Thoracic aorta (tissue), 2 donors: Measurements from ENCODE around the gene FGF10. TPM values are rescaled to one million over a fixed set of nuclear protein-coding genes. Genes with fewer than 3 reads are reported as not detected.

ENCODE experiments used
- ATAC-seq: fragments of 150-250 bp; one replicate; pipeline ENCODE4 v1.8.0; 2017; ENCODE audit warnings: low read depth; ENCODE audit not compliant: insufficient number of reproducible peaks, low FRiP score
- DNase-seq: peaks from one replicate; pipeline ENCODE4 v3.0.0-alpha.2; 2020; ENCODE audit warnings: low spot score
- H3K27ac ChIP-seq, 2 donors: fragments of 200-600 bp; sonication (generic); 1 replicate in 1 of 2; 2 replicates in 1 of 2; pipeline ENCODE4 v1.5.1; 2016; ENCODE audit warnings: mild to moderate bottlenecking in 2 of 2, moderate library complexity in 2 of 2
- H3K27me3 ChIP-seq: fragments of 200-600 bp; sonication (generic); replicated peaks from 2 replicates; pipeline ENCODE4 v1.6.0; 2016; ENCODE audit warnings: mild to moderate bottlenecking; ENCODE audit not compliant: insufficient read depth
- H3K36me3 ChIP-seq: fragments of 200-600 bp; sonication (generic); one replicate; pipeline ENCODE4 v1.5.1; 2016
- H3K4me1 ChIP-seq, 2 donors: fragments of 200-600 bp; sonication (generic); 1 replicate in 1 of 2; 2 replicates in 1 of 2; pipeline versions ENCODE4 v1.5.1 to v1.6.0; 2016; ENCODE audit warnings: low read depth in 2 of 2, mild to moderate bottlenecking in 1 of 2; ENCODE audit not compliant: control insufficient read depth in 1 of 2
- H3K4me3 ChIP-seq: fragments of 200-600 bp; sonication (generic); 2 replicates; pipeline ENCODE4 v1.5.1; 2016; ENCODE audit warnings: mild to moderate bottlenecking
- H3K9me3 ChIP-seq: fragments of 200-600 bp; sonication (generic); 2 replicates; pipeline ENCODE4 v1.5.1; 2016
- CTCF ChIP-seq: fragments of 200-600 bp; sonication (generic); IDR thresholded peaks from one replicate; pipeline ENCODE4 v1.5.1; 2019; ENCODE audit warnings: antibody characterized with exemption
- total RNA-seq, 2 donors: library from RNA; depleted of rRNA; stranded (reverse); fragments of >200 nt; gene quantifications; one replicate each; pipeline versions ENCODE4 v1.1.0 to v1.2.3, GENCODE V29; 2016

Gene FGF10
- total RNA-seq, 2 donors from 2014 or later: 6.0 to 8.8 TPM

- Histone ChIP-seq H3K9me3 (no peaks in the 10 kb centered on the region), H3K27me3 (no peaks in the 10 kb centered on the region), H3K4me1 (no peaks in the 10 kb centered on the region), H3K27ac (no peak overlapping the region), H3K4me3 (no peak overlapping the region), H3K36me3 (no peaks in the 10 kb centered on the region)
- TF ChIP-seq CTCF: no peak
- DNase-seq (no peak), ATAC-seq (no peak)
Measured at GRCh38 chr5:44377057-44377456, 12.2 kb downstream of the FGF10 start.

- H3K4me1 ChIP-seq: no peaks in the 10 kb centered on the region
- no peaks in the 10 kb centered on the region for H3K27me3 ChIP-seq
- ATAC-seq: no peak
- H3K36me3 ChIP-seq: no peaks in the 10 kb centered on the region
- DNase-seq: no peak
- no peaks in the 10 kb centered on the region for H3K9me3 ChIP-seq
- no peak overlapping the region for H3K27ac ChIP-seq
- no peak overlapping the region for H3K4me3 ChIP-seq
- TF ChIP-seq CTCF: no peak
Measured at GRCh38 chr5:44372028-44372427, 17.2 kb downstream of the FGF10 start.

DNA sequence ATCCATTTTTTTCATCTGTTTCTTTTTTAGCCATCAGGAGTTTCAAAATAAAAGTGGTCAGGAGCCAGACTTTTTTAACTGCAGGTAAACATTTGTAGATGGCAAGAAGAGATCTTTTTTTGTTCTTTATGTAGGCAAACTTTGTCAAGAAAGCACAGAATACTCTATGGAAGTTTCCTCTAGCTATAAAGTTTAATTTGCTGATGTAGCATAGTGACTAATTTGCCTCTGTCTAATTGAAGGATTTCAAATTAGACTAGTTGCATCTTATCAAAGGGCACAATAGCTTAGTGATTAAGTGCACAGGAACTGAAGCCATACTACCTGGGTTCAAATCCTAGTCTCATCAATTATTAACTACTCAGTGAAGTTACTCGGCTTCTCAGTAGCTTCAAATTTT lies 22.0 kb downstream of the FGF10 start:
- H3K27me3 ChIP-seq: no peaks in the 10 kb centered on the region
- TF ChIP-seq CTCF: no peak
- DNase-seq (no peak), ATAC-seq (no peak)
- H3K36me3 ChIP-seq: no peaks in the 10 kb centered on the region
- no peaks in the 10 kb centered on the region for H3K9me3 ChIP-seq
- H3K4me3 ChIP-seq: no peak overlapping the region
- H3K4me1 ChIP-seq: no peaks in the 10 kb centered on the region
- H3K27ac ChIP-seq: no peak overlapping the region

DNA sequence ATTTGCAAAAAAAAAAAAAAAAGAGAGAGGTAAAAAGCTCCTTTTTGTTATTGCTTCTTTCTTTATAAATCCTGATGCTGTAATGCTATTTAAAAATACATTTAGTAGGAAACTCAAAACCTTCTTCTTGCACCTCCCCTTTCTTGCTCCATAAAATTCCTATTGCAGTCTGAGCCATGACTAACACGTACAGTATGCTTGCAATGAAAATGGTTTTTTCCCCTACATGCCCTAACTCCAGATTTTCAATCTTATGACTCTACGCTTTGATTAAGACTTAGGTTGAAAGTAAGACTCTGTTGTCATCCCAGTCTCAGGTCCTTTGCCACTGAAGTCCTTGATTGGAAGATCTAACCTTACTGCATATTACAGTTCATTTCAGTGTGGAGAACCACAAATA lies 23.9 kb downstream of the FGF10 start:
- H3K4me1 ChIP-seq: no peaks in the 10 kb centered on the region
- no peak overlapping the region for H3K27ac ChIP-seq
- DNase-seq (no peak), ATAC-seq (no peak)
- H3K4me3 ChIP-seq: no peak overlapping the region
- H3K36me3 ChIP-seq: no peaks in the 10 kb centered on the region
- no peaks in the 10 kb centered on the region for H3K27me3 ChIP-seq
- TF ChIP-seq CTCF: no peak
- H3K9me3 ChIP-seq: no peaks in the 10 kb centered on the region

- DNase-seq: no peak
- TF ChIP-seq CTCF: no peak
- no peaks in the 10 kb centered on the region for H3K27me3 ChIP-seq
- H3K27ac ChIP-seq: no peak overlapping the region
- H3K4me1 ChIP-seq: no peaks in the 10 kb centered on the region
- no peak for ATAC-seq
- no peaks in the 10 kb centered on the region for H3K9me3 ChIP-seq
- no peak overlapping the region for H3K4me3 ChIP-seq
- H3K36me3 ChIP-seq: no peaks in the 10 kb centered on the region
Measured at GRCh38 chr5:44364097-44364496, 25.1 kb downstream of the FGF10 start.
